CD4-positive, alpha-beta T cell treated with Interleukin-12 subunit alpha and Interleukin-12 subunit beta, for 1 hour (primary cell): ENCODE measurements around the gene PRKG2.

Experiments used
- DNase-seq: peaks from one replicate; pipeline ENCODE4 v3.0.0-alpha.2; 2020

PRKG2 gene

GRCh38 chr4:81214144-81214880, 710 bp downstream of the PRKG2 start:
- no peak for DNase-seq

GRCh38 chr4:81213671-81214070, 1.4 kb downstream of the PRKG2 start:
- no peak for DNase-seq

GRCh38 chr4:81211956-81212355, 3.1 kb downstream of the PRKG2 start:
- DNase-seq, result no peak

GRCh38 chr4:81207828-81208227, 7.2 kb downstream of the PRKG2 start:
- DNase-seq, result no peak

GRCh38 chr4:81205302-81205701, 9.7 kb downstream of the PRKG2 start:
- no peak for DNase-seq

GRCh38 chr4:81204571-81204970, 10.5 kb downstream of the PRKG2 start:
- no peak for DNase-seq

- DNase-seq, result no peak
Observed at GRCh38 chr4:81199831-81200230, 15.2 kb downstream of the PRKG2 start.

GRCh38 chr4:81198609-81199008, 16.4 kb downstream of the PRKG2 start:
- no peak for DNase-seq

GRCh38 chr4:81197864-81198524, 17.0 kb downstream of the PRKG2 start:
- DNase-seq, result no peak

GRCh38 chr4:81196126-81196650, 18.8 kb downstream of the PRKG2 start:
- no peak for DNase-seq

- no peak for DNase-seq
Observed at GRCh38 chr4:81195475-81195874, 19.5 kb downstream of the PRKG2 start.

GRCh38 chr4:81194286-81194685, 20.7 kb downstream of the PRKG2 start:
- no peak for DNase-seq

GRCh38 chr4:81180916-81181315, 34.1 kb downstream of the PRKG2 start:
- DNase-seq, result no peak

- DNase-seq, result no peak
Observed at GRCh38 chr4:81179326-81179725, 35.7 kb downstream of the PRKG2 start.

GRCh38 chr4:81173213-81173612, 41.8 kb downstream of the PRKG2 start:
- no peak for DNase-seq

GRCh38 chr4:81166458-81167160, 48.4 kb downstream of the PRKG2 start:
- DNase-seq, result no peak

- DNase-seq, result no peak
Observed at GRCh38 chr4:81165861-81166430, 49.1 kb downstream of the PRKG2 start.

GRCh38 chr4:81164623-81165416, 50.2 kb downstream of the PRKG2 start:
- DNase-seq, result no peak

- DNase-seq, result no peak
Observed at GRCh38 chr4:81164126-81164525, 50.9 kb downstream of the PRKG2 start.

GRCh38 chr4:81162752-81163458, 52.1 kb downstream of the PRKG2 start:
- no peak for DNase-seq

GRCh38 chr4:81153714-81154323, 61.2 kb downstream of the PRKG2 start:
- DNase-seq, result peak; percentile 28
